ENCODE measurements around the gene MAPKAPK3.

MAPKAPK3 gene

DNA sequence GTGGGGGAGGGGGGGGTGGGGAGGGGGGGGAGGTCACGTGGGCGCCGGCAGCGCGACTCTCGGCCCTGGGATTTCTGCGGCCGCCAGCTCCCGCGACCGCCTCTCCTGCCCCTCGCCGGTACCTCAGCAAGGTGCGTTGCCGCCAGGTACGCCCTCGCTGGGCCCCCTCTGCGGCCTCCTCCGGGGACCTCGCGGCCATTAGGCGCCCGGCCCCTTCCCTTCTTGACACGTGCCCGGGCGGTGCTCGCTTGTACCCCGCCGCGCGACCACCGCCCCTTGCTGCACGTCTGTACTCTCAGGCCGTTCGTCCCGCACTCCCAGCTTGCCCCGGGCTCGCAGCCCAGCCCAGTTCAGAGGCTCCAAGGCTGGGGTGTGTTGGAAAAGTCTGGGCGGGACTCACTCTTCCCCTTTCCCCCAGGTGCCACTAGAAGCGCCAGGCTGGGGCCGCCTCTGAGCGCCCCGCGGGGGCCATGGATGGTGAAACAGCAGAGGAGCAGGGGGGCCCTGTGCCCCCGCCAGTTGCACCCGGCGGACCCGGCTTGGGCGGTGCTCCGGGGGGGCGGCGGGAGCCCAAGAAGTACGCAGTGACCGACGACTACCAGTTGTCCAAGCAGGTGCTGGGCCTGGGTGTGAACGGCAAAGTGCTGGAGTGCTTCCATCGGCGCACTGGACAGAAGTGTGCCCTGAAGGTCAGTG is at the start of gene MAPKAPK3:
MAPKAPK3 (plus strand) TSS at position 56 of the 696 bp plus-strand sequence; CDS start at position 471, 415 bp downstream.
- Mint-ChIP-seq H3K4me3 (peak within 1 kb of the TSS; percentile 92), H3K27ac (ENCODE audit: low read depth) (peak within 1 kb of the TSS; percentile 86), H3K36me3 (ENCODE audit: insufficient read depth) (peaks cover 17% of the 10 kb centered on the region), H3K4me1 (peaks cover 63% of the 10 kb centered on the region), H3K9me3 (no peaks in the 10 kb centered on the region), H3K27me3 (no peaks in the 10 kb centered on the region)
- DNase-seq (ENCODE audit: low spot score in 2 of 2) (peak in 1 of 2 donors; percentile 28), ATAC-seq (replicated peaks; ENCODE audit: extremely low read depth, poor library complexity, severe bottlenecking) (peak; percentile 6)

DNA sequence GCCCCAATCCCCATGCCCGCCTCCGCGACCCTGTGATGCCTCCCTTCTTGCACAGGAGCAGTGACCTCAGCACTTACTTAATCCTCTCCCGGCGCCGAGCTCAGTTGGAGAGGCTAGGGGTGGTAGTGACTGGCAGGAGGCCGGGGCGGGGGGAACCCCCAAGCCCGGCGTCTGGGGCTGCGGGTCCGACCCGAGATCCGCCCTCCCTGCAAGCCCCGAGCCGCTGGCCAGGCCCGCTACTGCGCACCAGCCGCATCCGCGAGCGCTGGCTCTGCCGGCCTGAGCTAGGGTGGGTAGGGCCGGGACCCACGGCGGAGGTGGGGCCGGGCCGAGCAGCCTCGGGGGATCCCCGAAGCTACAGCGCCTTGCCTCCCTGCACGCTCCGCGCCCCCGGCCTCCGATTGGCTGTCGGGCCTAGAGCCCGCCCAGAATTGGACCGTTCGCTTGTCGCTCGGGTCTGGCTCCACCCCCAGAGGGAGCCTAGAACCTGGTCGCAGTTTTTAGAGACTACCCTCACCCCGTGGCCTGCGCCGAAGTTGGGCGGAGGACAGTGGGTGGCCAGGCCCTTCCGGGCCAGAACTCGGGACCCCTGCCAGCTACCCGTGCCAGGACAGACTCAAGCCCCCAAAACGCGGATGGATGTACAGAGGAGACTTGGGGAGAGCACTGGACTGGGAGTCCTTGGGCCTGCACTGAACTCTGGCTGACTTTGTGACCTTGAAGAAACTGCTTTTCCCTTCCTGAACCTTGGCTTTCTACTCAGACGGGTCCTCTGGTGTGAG is 49.4 kb upstream of the MAPKAPK3 start, which contains the start of gene C3orf18:
C3orf18 (minus strand) TSS at position 362 of the 782 bp plus-strand sequence. CDS start 2,048 bp downstream, outside the sequence.
- H3K4me1 Mint-ChIP-seq, result peaks cover 56% of the 10 kb centered on the region
- H3K27ac Mint-ChIP-seq (ENCODE audit: low read depth), result peak within 1 kb of the TSS; percentile 91
- DNase-seq (ENCODE audit: low spot score in 2 of 2), result peak; percentile 86 to 91

GRCh38 chr3:50568947-50569749 is 47.8 kb upstream of the MAPKAPK3 start, which contains the start of gene HEMK1:
Gene HEMK1 (plus strand): TSS chr3:50569522. CDS start chr3:50571105, 1,583 bp downstream.
- H3K4me1 Mint-ChIP-seq, result peaks cover 67% of the 10 kb centered on the region
- peak within 1 kb of the TSS; percentile 80 for H3K27ac Mint-ChIP-seq (ENCODE audit: low read depth)
- peaks cover 16% of the 10 kb centered on the region for H3K36me3 Mint-ChIP-seq (ENCODE audit: insufficient read depth)
- no peaks in the 10 kb centered on the region for H3K9me3 Mint-ChIP-seq
- no peaks in the 10 kb centered on the region for H3K27me3 Mint-ChIP-seq
- ATAC-seq (replicated peaks; ENCODE audit: extremely low read depth, poor library complexity, severe bottlenecking), result peak; percentile 62
- DNase-seq (ENCODE audit: low spot score in 2 of 2), result peak; percentile 84 to 88
- peak within 1 kb of the TSS; percentile 88 for H3K4me3 Mint-ChIP-seq

More for the DNA sequence above, 49.4 kb upstream of the MAPKAPK3 start, which contains the start of gene C3orf18:
- Mint-ChIP-seq H3K4me3 (peak within 1 kb of the TSS; percentile 88), H3K36me3 (ENCODE audit: insufficient read depth) (peaks cover 16% of the 10 kb centered on the region), H3K9me3 (no peaks in the 10 kb centered on the region), H3K27me3 (no peaks in the 10 kb centered on the region)
- ATAC-seq (replicated peaks; ENCODE audit: extremely low read depth, poor library complexity, severe bottlenecking), result peak; percentile 79

GRCh38 chr3:50570508-50571279 is 46.3 kb upstream of the MAPKAPK3 start:
- Mint-ChIP-seq H3K9me3 (no peaks in the 10 kb centered on the region), H3K36me3 (ENCODE audit: insufficient read depth) (peaks cover 16% of the 10 kb centered on the region), H3K27me3 (no peaks in the 10 kb centered on the region), H3K4me1 (peaks cover 68% of the 10 kb centered on the region), H3K4me3 (peak overlapping the region; percentile 88), H3K27ac (ENCODE audit: low read depth) (peak overlapping the region; percentile 80)
- no peak for DNase-seq (ENCODE audit: low spot score in 2 of 2)
- no peak for ATAC-seq (replicated peaks; ENCODE audit: extremely low read depth, poor library complexity, severe bottlenecking)

GRCh38 chr3:50571486-50571885 is 45.5 kb upstream of the MAPKAPK3 start:
- Mint-ChIP-seq H3K9me3 (no peaks in the 10 kb centered on the region), H3K27ac (ENCODE audit: low read depth) (no peak overlapping the region), H3K36me3 (ENCODE audit: insufficient read depth) (peaks cover 14% of the 10 kb centered on the region), H3K4me3 (no peak overlapping the region), H3K27me3 (no peaks in the 10 kb centered on the region), H3K4me1 (peaks cover 65% of the 10 kb centered on the region)
- ATAC-seq (replicated peaks; ENCODE audit: extremely low read depth, poor library complexity, severe bottlenecking) (no peak), DNase-seq (ENCODE audit: low spot score in 2 of 2) (no peak)

DNA sequence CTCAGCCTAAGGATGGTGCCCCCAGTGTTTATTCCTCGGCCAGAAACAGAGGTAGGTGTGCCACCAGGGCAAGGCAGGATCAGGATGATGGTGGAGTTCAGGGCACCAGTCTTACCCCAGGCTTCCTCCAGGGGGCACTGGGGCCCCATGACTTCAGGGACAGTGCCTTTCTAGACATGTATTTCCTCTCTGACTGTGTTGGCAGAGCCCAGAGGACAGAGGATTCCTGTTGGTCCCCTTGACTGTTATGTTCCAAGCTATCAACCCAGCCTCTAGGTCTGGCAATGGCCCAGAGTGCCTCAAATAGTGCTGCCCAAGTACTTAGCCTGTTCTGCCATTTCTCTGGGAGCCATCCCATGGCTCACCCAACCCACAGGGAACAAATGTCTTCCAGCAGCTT is 44.8 kb upstream of the MAPKAPK3 start:
- Mint-ChIP-seq H3K4me3 (peak overlapping the region; percentile 51), H3K27me3 (no peaks in the 10 kb centered on the region), H3K4me1 (peaks cover 60% of the 10 kb centered on the region), H3K27ac (ENCODE audit: low read depth) (peak overlapping the region; percentile 61), H3K9me3 (no peaks in the 10 kb centered on the region), H3K36me3 (ENCODE audit: insufficient read depth) (peaks cover 15% of the 10 kb centered on the region)
- ATAC-seq (replicated peaks; ENCODE audit: extremely low read depth, poor library complexity, severe bottlenecking) (peak; percentile 17), DNase-seq (ENCODE audit: low spot score in 2 of 2) (peak; percentile 73)

DNA sequence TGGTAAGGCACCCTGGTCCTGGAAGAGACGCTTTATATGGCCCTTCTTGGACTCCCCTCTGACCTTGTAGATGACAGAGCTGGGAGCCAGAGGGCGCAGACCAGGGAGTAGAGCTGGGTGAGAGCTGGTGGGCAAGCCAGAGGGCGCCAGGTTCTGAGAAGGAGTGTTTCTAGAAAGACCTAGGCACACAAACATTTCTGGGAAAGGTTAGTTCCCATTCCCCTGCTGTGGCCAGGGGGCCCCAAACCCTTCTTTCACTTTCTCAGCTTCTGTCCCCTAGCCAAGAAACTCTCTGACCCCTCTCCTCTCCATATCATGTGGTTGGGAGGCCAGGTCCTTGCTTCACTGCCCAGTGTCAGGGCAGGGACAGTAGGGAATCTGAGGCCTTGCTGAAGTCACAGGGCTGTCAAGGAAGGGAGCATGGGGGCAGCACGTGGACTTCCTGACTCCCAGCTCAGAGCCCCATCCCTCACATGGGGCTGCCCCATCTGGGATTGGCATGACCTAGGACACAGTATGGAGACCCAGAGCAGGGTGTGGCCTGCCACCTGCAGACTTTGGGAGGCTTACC is 44.1 kb upstream of the MAPKAPK3 start:
- Mint-ChIP-seq H3K4me1 (peaks cover 56% of the 10 kb centered on the region), H3K9me3 (no peaks in the 10 kb centered on the region), H3K4me3 (peak overlapping the region; percentile 51), H3K36me3 (ENCODE audit: insufficient read depth) (peaks cover 12% of the 10 kb centered on the region), H3K27me3 (no peaks in the 10 kb centered on the region), H3K27ac (ENCODE audit: low read depth) (peak overlapping the region; percentile 61)
- DNase-seq (ENCODE audit: low spot score in 2 of 2) (no peak), ATAC-seq (replicated peaks; ENCODE audit: extremely low read depth, poor library complexity, severe bottlenecking) (no peak)

GRCh38 chr3:50573566-50574443 is 43.1 kb upstream of the MAPKAPK3 start:
- Mint-ChIP-seq H3K27ac (ENCODE audit: low read depth) (peak overlapping the region; percentile 61), H3K27me3 (no peaks in the 10 kb centered on the region), H3K36me3 (ENCODE audit: insufficient read depth) (peaks cover 10% of the 10 kb centered on the region), H3K4me3 (peak overlapping the region; percentile 51), H3K4me1 (peaks cover 56% of the 10 kb centered on the region), H3K9me3 (no peaks in the 10 kb centered on the region)
- ATAC-seq (replicated peaks; ENCODE audit: extremely low read depth, poor library complexity, severe bottlenecking) (peak; percentile 26), DNase-seq (ENCODE audit: low spot score in 2 of 2) (peak in 1 of 2 donors; percentile 47)

GRCh38 chr3:50574444-50574831 is 42.5 kb upstream of the MAPKAPK3 start:
- peak overlapping the region; percentile 61 for H3K27ac Mint-ChIP-seq (ENCODE audit: low read depth)
- peak overlapping the region; percentile 51 for H3K4me3 Mint-ChIP-seq
- ATAC-seq (replicated peaks; ENCODE audit: extremely low read depth, poor library complexity, severe bottlenecking) (no peak), DNase-seq (ENCODE audit: low spot score in 2 of 2) (no peak)
- H3K27me3 Mint-ChIP-seq, result no peaks in the 10 kb centered on the region
- H3K4me1 Mint-ChIP-seq, result peaks cover 60% of the 10 kb centered on the region
- H3K9me3 Mint-ChIP-seq, result no peaks in the 10 kb centered on the region
- H3K36me3 Mint-ChIP-seq (ENCODE audit: insufficient read depth), result peaks cover 8% of the 10 kb centered on the region

DNA sequence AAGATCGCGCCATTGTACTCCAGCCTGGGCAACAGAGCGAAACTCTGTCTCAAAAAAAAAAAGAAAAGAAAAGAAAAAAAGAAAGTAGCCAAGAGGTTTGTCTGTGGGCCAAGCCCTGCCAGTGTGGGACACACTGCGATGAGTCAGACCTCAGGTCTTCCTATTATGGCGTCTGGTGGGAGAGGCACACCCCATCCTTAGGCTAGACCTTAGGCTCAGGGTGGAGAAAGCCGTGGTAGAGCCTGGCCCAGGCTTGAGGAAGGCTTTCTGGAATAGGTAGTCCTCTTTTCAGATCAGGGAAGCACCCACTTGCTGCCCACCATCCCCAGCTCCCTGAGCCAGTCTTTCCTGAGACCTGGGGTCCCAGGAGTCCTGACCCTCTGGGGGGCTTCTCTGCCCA is 41.6 kb upstream of the MAPKAPK3 start:
- peaks cover 6% of the 10 kb centered on the region for H3K36me3 Mint-ChIP-seq (ENCODE audit: insufficient read depth)
- ATAC-seq (replicated peaks; ENCODE audit: extremely low read depth, poor library complexity, severe bottlenecking) (no peak), DNase-seq (ENCODE audit: low spot score in 2 of 2) (no peak)
- no peaks in the 10 kb centered on the region for H3K9me3 Mint-ChIP-seq
- peak overlapping the region; percentile 61 for H3K27ac Mint-ChIP-seq (ENCODE audit: low read depth)
- peaks cover 59% of the 10 kb centered on the region for H3K4me1 Mint-ChIP-seq
- H3K27me3 Mint-ChIP-seq, result no peaks in the 10 kb centered on the region
- H3K4me3 Mint-ChIP-seq, result no peak overlapping the region

DNA sequence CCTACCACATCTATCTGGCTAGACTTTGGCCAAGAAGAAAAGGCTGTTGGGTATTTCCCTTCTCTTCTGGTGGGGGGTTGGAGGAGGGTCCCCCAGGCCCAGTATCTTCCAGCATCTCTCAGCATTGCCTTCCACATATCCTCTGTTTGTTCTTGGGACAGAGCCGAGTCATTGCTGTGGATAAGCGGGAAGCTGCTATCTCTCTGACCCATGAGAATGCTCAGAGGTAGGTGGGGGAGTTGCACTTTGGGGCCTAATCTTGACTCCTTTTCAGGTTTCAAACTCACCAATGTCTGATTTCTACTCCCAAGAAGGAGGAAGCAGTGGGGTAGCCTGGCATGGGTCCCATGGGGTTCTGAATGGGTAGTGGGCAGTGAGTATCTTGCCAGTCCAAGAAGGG is 39.6 kb upstream of the MAPKAPK3 start:
- Mint-ChIP-seq H3K27ac (ENCODE audit: low read depth) (no peak overlapping the region), H3K4me1 (peaks cover 48% of the 10 kb centered on the region), H3K4me3 (no peak overlapping the region), H3K27me3 (no peaks in the 10 kb centered on the region), H3K9me3 (no peaks in the 10 kb centered on the region), H3K36me3 (ENCODE audit: insufficient read depth) (peaks cover 4% of the 10 kb centered on the region)
- DNase-seq (ENCODE audit: low spot score in 2 of 2) (no peak), ATAC-seq (replicated peaks; ENCODE audit: extremely low read depth, poor library complexity, severe bottlenecking) (no peak)
